Measurements from ENCODE around the gene CCDC190.
"Not testable (repeated sequence)": the region's sequence is repeated elsewhere in the genome, so short reads cannot be mapped to it uniquely, and the experiment has no call there.

CCDC190 gene

GRCh38 chr1:162807503-162807902 lies 53.5 kb downstream of the CCDC190 start:
- DNase-seq; H2AFZ ChIP-seq (ENCODE audit: low read depth, low read length); H3K79me2 ChIP-seq (ENCODE audit: insufficient read depth, low read length); H3K27ac ChIP-seq (ENCODE audit: low read length); H4K20me1 ChIP-seq (ENCODE audit: insufficient read depth, low read length); H3K9me3 ChIP-seq (ENCODE audit: insufficient read depth, low read length, severe bottlenecking); H3K27me3 ChIP-seq (ENCODE audit: insufficient read depth, low read length, poor library complexity); H3K9ac ChIP-seq (ENCODE audit: low read depth, low read length); H3K4me1 ChIP-seq (ENCODE audit: insufficient read depth, low read length); H3K4me3 ChIP-seq (ENCODE audit: low read depth in 1 of 2, low read length in 2 of 2); ATAC-seq (ENCODE audit: insufficient read depth, low read depth); H3K4me2 ChIP-seq (ENCODE audit: insufficient read depth, low read length): not testable (repeated sequence)
- peaks cover 38% of the 10 kb centered on the region for H3K36me3 ChIP-seq (ENCODE audit: insufficient read depth, low read length)
